K562 (cell line): ENCODE data around the gene GLB1L. TPM values are rescaled to one million over a fixed set of nuclear protein-coding genes. Genes with fewer than 3 reads are reported as not detected.

Source experiments
- ATAC-seq: fragments of 200-7000 bp; cut with Tn5 transposase; 3 replicates; pipeline ENCODE4 v1.9.1; 2020; ENCODE audit warnings: moderate library complexity
- BruUV-seq: library from RNA; stranded (reverse); fragments of 400-500 nt; replicated peaks from 2 replicates; lab custom pipeline; 2021; lab: Mats Ljungman, UMichigan
- CTCF ChIA-PET: fragments of 300-600 bp; formaldehyde crosslinking; extraction: SDS; loops from one replicate; lab custom pipeline; 2021; ENCODE audit warnings: low intra/inter-chr PET ratio; lab: Yijun Ruan, JAX
- POLR2A ChIA-PET: fragments of 300-600, 350-650 bp; sonication (Branson Sonifier 250); formaldehyde crosslinking; extraction: SDS; loops from one replicate; lab custom pipeline; 2021; ENCODE audit warnings: antibody characterized with exemption, inconsistent platforms; lab: Yijun Ruan, JAX
- DNase-seq, 4 experiments: peaks; one replicate each; pipeline versions ENCODE4 v3.0.0 to v3.0.0-alpha.2; 2011 to 2018; ENCODE audit warnings: low spot score in 3 of 4, mixed read lengths in 3 of 4; ENCODE audit errors: extremely low read depth in 1 of 4
- FAIRE-seq: peaks from 2 replicates; lab custom pipeline; 2011; peaks lifted over from hg19 to GRCh38; lab: Jason Lieb, UNC
- H2AFZ ChIP-seq: 2 replicates; pipeline ENCODE4 v1.6.0; 2011; ENCODE audit warnings: low read depth, low read length, control low read depth, inconsistent platforms
- H3K27ac ChIP-seq: fragments of 200-600 bp; 3 replicates; pipeline ENCODE4 v1.8.0; 2011; ENCODE audit warnings: low read depth, mild to moderate bottlenecking, control low read depth, inconsistent platforms, low read length, moderate library complexity, mixed read lengths; ENCODE audit errors: extremely low read depth
- H3K27me3 ChIP-seq, 2 experiments: fragments of 300-600 bp in 1 of 2; 2 replicates in 1 of 2; 3 replicates in 1 of 2; pipeline versions ENCODE4 v1.6.0 to v1.8.0; 2011; ENCODE audit warnings: inconsistent platforms in 2 of 2, low read length in 2 of 2, mild to moderate bottlenecking in 1 of 2, mixed read lengths in 1 of 2, moderate library complexity in 1 of 2; ENCODE audit not compliant: control insufficient read depth in 2 of 2, insufficient read depth in 2 of 2
- H3K36me3 ChIP-seq: fragments of 300-600 bp; 3 replicates; pipeline ENCODE4 v1.8.0; 2011; ENCODE audit warnings: mild to moderate bottlenecking, low read length, inconsistent platforms; ENCODE audit not compliant: control insufficient read depth, insufficient read depth
- H3K4me1 ChIP-seq, 2 experiments: fragments of 200-600 bp in 1 of 2; replicated peaks in 1 of 2; 2 replicates in 1 of 2; 3 replicates in 1 of 2; pipeline versions ENCODE4 v1.5.1 to v1.8.0; 2011; ENCODE audit warnings: inconsistent platforms in 2 of 2, low read length in 2 of 2, mild to moderate bottlenecking in 1 of 2, mixed read lengths in 1 of 2, moderate library complexity in 1 of 2; ENCODE audit not compliant: control insufficient read depth in 2 of 2, insufficient read depth in 2 of 2
- H3K4me2 ChIP-seq: 2 replicates; pipeline ENCODE4 v1.6.1; 2011; ENCODE audit warnings: low read length, control low read depth, inconsistent platforms, mixed read lengths; ENCODE audit not compliant: insufficient read depth
- H3K4me3 ChIP-seq: fragments of 200-600 bp; sonication (generic), shearing (Covaris generic); 2 replicates; pipeline ENCODE4 v1.5.1; 2016; ENCODE audit warnings: control low read depth, inconsistent platforms
- H3K79me2 ChIP-seq: fragments of 200-600 bp; 3 replicates; pipeline ENCODE4 v1.8.0; 2011; ENCODE audit warnings: low read length, inconsistent platforms; ENCODE audit not compliant: control insufficient read depth, insufficient read depth
- H3K9ac ChIP-seq, 2 experiments: 2 replicates each; pipeline versions ENCODE4 v1.6.0 to v1.6.1; 2011; ENCODE audit warnings: low read depth in 2 of 2, low read length in 2 of 2, control low read depth in 1 of 2, inconsistent platforms in 1 of 2, mild to moderate bottlenecking in 1 of 2, mixed read lengths in 1 of 2; ENCODE audit not compliant: insufficient read depth in 1 of 2
- H3K9me1 ChIP-seq: one replicate; pipeline ENCODE4 v1.6.0; 2011; ENCODE audit warnings: inconsistent platforms, mild to moderate bottlenecking, low read length, moderate library complexity; ENCODE audit not compliant: control insufficient read depth, insufficient read depth
- H3K9me3 ChIP-seq: replicated peaks from 2 replicates; pipeline ENCODE4 v1.5.1; 2011; ENCODE audit warnings: low read depth, low read length, inconsistent platforms; ENCODE audit not compliant: control insufficient read depth, insufficient read depth
- H4K20me1 ChIP-seq: replicated peaks from 2 replicates; pipeline ENCODE4 v1.6.1; 2011; ENCODE audit warnings: low read length, inconsistent platforms, mixed read lengths; ENCODE audit not compliant: control insufficient read depth, insufficient read depth
- ARNT ChIP-seq, 2 experiments: fragments of 450-650 bp; IDR thresholded peaks; 2 replicates each; pipeline ENCODE4 v1.6.1; 2016; ENCODE audit warnings: mild to moderate bottlenecking in 1 of 2
- CHD1 ChIP-seq: fragments of 200-600 bp; sonication (generic); IDR thresholded peaks from one replicate; pipeline ENCODE4 v1.6.1; 2012; ENCODE audit warnings: mild to moderate bottlenecking, moderate library complexity, low read length, inconsistent platforms
- CREM ChIP-seq: IDR thresholded peaks from 2 replicates; pipeline ENCODE4 v1.6.1; 2014; ENCODE audit warnings: antibody characterized with exemption, low read depth
- CTCF ChIP-seq, 3 experiments: IDR thresholded peaks in 2 of 3; conservative IDR thresholded peaks in 1 of 3; 2 replicates each; pipeline ENCODE4 v1.5.1; 2011 to 2012; ENCODE audit warnings: low read length in 3 of 3, mild to moderate bottlenecking in 3 of 3, control low read depth in 2 of 3, improper control_type of control experiment in 1 of 3, inconsistent platforms in 1 of 3, low read depth in 1 of 3, mixed read lengths in 1 of 3, moderate library complexity in 1 of 3; ENCODE audit not compliant: insufficient read depth in 2 of 3
- DEAF1 ChIP-seq: fragments of 450-650 bp; formaldehyde crosslinking; IDR thresholded peaks from 2 replicates; pipeline ENCODE4 v1.4.0; 2020; ENCODE audit warnings: mild to moderate bottlenecking, moderate library complexity
- GABPA ChIP-seq: fragments of 200-800 bp; sonication (Bioruptor generic); conservative IDR thresholded peaks from 2 replicates; pipeline ENCODE4 v1.6.1; 2016; ENCODE audit warnings: low read depth, missing genetic modification characterization, missing compliant biosample characterization
- HINFP ChIP-seq: fragments of 450-650 bp; conservative IDR thresholded peaks from 2 replicates; pipeline ENCODE4 v1.6.1; 2016; ENCODE audit warnings: missing genetic modification characterization, low read depth, mild to moderate bottlenecking, control low read depth, missing compliant biosample characterization
- HIVEP1 ChIP-seq: fragments of 250-450 bp; sonication (Bioruptor Pico); IDR thresholded peaks from 2 replicates; pipeline ENCODE4 v1.4.0; 2020; ENCODE audit warnings: mild to moderate bottlenecking
- ZC3H11A ChIP-seq: IDR thresholded peaks from 2 replicates; pipeline ENCODE4 v1.6.1; 2012; ENCODE audit warnings: low read depth, low read length, improper control_type of control experiment
- ZNF124 ChIP-seq: sonication (generic); formaldehyde crosslinking; IDR thresholded peaks from 2 replicates; pipeline ENCODE4 v1.8.1; 2022; ENCODE audit warnings: missing genetic modification reagents
- WGBS: fragments of 100-300 bp; shearing (Covaris generic); methylation state at CpG from one replicate; pipeline ENCODE4 v1.1.6; 2016; ENCODE audit warnings: low coverage, mixed read lengths; ENCODE audit not compliant: insufficient coverage; ENCODE audit errors: missing lambda C conversion rate; 5-methylcytosine and 5-hydroxymethylcytosine counted together
- in situ Hi-C: fragments of 300-500 bp; cut with MboI; formaldehyde crosslinking; loops from 4 replicates; pipeline ENCODE4 v1.15.0; 2018; ENCODE audit warnings: inconsistent platforms, mixed read lengths
- intact Hi-C: fragments of 100-400 bp; cut with micrococcal nuclease; formaldehyde crosslinking; loops from 2 replicates; pipeline ENCODE4 v1.14.2; 2022
- polyA plus RNA-seq, 8 experiments: library from polyadenylated mRNA; depleted of rRNA in 4 of 8; stranded (reverse) in 5 of 8; unstranded in 3 of 8; fragments of >200 nt; fragmentation: Nextera tagmentation in 2 of 8; fragmentation: Illumina TruSeq in 1 of 8; extraction: Ambion mirVana in 2 of 8; extraction: Trizol in 1 of 8; gene quantifications; 2 replicates each; pipeline versions ENCODE4 v1.2.1 to v1.2.3, GENCODE V29; 2011 to 2014; ENCODE audit warnings: inconsistent platforms in 1 of 8, missing spikeins in 1 of 8
- total RNA-seq, 7 experiments: library from RNA; depleted of rRNA in 6 of 7; stranded (reverse); fragments of >200 nt in 6 of 7; fragmentation: Illumina TruSeq in 2 of 7; extraction: Trizol in 2 of 7; gene quantifications; 2 replicates each; pipeline versions ENCODE4 v1.2.1 to v1.2.3, GENCODE V29; 2011 to 2021; ENCODE audit warnings: low replicate concordance in 1 of 7
- TF ChIP-seq, protein P1 (sequence below): fragments of 450-650 bp; conservative IDR thresholded peaks from 2 replicates; pipeline ENCODE4 v1.6.1; 2016; ENCODE audit warnings: missing genetic modification characterization, low read depth, mild to moderate bottlenecking, missing compliant biosample characterization, moderate library complexity

Gene GLB1L
- total and polyA plus RNA-seq, 9 of the 15 experiments (the other 6 are each of a cell fraction or from before 2014, with no cell fraction given) = 0.42 to 2.9 (median 2.5) TPM

DNA sequence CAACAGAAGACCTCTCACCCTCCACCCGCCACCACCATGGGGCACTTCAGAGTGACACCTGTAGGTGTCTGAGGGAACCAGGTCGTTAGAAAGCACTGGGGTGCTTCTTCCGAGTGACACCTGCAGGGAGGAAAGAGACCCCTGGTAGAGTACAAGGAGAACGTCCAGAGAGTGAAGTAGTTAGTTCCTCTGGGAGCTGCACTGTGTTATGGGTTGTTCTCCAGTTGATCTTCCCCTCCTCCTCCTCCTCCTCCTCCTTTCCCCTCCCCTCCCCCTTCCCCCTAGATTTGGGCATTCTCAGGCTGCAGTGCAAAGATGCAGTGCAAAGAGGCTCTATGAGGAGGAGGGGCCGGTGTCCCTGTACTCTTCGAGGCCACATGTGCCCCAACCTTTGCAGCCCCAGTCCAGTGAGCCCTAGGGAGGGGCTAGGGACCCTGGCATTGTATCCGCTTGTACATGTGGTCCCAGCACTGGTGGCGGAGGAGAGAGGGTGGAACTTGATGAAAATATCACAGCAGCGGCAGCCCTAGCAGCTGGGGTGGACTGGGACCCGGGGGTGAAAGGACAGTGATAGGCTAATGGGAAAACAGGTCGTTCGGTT lies 34.8 kb upstream of the GLB1L start:
- Histone ChIP-seq H3K4me1 (peaks cover 42 to 60% of the 10 kb centered on the region in 2 experiments), H2AFZ (peak overlapping the region; percentile 91), H3K27me3 (no peaks in the 10 kb centered on the region), H4K20me1 (no peaks in the 10 kb centered on the region), H3K79me2 (no peaks in the 10 kb centered on the region), H3K27ac (peak overlapping the region; percentile 87), H3K9me1 (peaks cover 5% of the 10 kb centered on the region), H3K4me3 (peak overlapping the region; percentile 34), H3K9me3 (no peaks in the 10 kb centered on the region), H3K9ac (peak overlapping the region; percentile 11 to 48; a peak in 3 of 4 replicates), H3K4me2 (peak overlapping the region; percentile 90), H3K36me3 (no peaks in the 10 kb centered on the region)
- TSS peak; percentile 64 for BruUV-seq
- ChIA-PET CTCF (interaction anchor here (4.3 kb wide), 1 partner anchor 15 kb away, joined by 28 read pairs; no protein-coding TSS in a partner anchor), POLR2A (interaction anchor here (1.0 to 1.6 kb wide), 3 partner anchors 13 to 28 kb away, joined by 3 to 6 read pairs (median 3); no protein-coding TSS in a partner anchor)
- WGBS = 35% methylated on average over 8 of the region's 12 CpGs
- FAIRE-seq = no peak
- DNase-seq = peak in 3 of 4 experiments; percentile 29 to 43 (median 36)
- intact Hi-C loops (loop anchor here (1.0 to 5.0 kb wide), 6 partner anchors 14 to 317 kb away; partner anchors contain the start of genes ABCB6, NHEJ1, STK11IP and TUBA4A), in situ Hi-C loops (no loop called here)
- no peak for ATAC-seq
- TF ChIP-seq GABPA (tag) = no peak
- no peak for TF ChIP-seq CHD1
- no peak for TF ChIP-seq CREM
- TF ChIP-seq, protein P1, sequence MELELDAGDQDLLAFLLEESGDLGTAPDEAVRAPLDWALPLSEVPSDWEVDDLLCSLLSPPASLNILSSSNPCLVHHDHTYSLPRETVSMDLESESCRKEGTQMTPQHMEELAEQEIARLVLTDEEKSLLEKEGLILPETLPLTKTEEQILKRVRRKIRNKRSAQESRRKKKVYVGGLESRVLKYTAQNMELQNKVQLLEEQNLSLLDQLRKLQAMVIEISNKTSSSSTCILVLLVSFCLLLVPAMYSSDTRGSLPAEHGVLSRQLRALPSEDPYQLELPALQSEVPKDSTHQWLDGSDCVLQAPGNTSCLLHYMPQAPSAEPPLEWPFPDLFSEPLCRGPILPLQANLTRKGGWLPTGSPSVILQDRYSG = no peak
- TF ChIP-seq ZNF124 (CRISPR knock-in tag) = no peak
- no peak for TF ChIP-seq ZC3H11A
- TF ChIP-seq ARNT (IDR thresholded peaks at IDR 0.05) = no peak
- no peak for TF ChIP-seq HIVEP1 (CRISPR knock-in tag)
- TF ChIP-seq HINFP (tag) = 0 out of 2 replicates have a peak, but pooled peaks have one; percentile 1
- peak; percentile 3; the same call in 1 of the 2 replicates for TF ChIP-seq DEAF1
- 0 out of 6 replicates have a peak, but pooled peaks of 1 of the 3 experiments have one; percentile 9 for TF ChIP-seq CTCF (IDR thresholded peaks at IDR 0.05 in 2 of 3, conservative IDR thresholded peaks at IDR 0.05 in 1 of 3; ENCODE audit: insufficient read depth in 2 of 3, low read depth in 1 of 3, low read length in 3 of 3)
